ENCODE data around the gene RIC8B. TPM values are rescaled to one million over a fixed set of nuclear protein-coding genes. Genes with fewer than 3 reads are reported as not detected.

RIC8B gene
- total RNA-seq, 1 donor from 2014 or later: 16.7 TPM

DNA sequence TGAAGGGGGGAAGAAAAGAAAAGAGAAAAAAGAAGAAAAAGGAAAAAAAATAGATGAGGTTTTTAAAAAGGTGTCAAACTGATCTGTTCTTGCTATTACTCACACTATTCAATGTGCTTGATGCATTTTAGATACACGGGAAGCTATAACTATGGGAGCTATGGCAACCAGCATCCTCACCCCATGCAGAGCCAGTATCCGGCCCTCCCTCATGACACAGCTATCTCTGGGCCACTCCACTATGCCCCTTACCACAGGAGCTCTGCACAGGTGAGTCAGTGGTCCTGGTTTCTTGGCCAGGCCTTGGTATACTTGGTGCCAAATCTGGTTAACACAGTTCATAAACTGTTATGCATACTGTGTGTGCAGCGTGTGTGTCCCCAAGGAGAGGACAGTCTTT lies 24.0 kb upstream of the RIC8B start:
- no peaks in the 10 kb centered on the region for H3K9me3 ChIP-seq
- no peaks in the 10 kb centered on the region for H3K36me3 ChIP-seq
- H3K27ac ChIP-seq: no peak overlapping the region
- DNase-seq (no peak), ATAC-seq (no peak)
- intact Hi-C loops (cut with DNase I): no loop called here
- TF ChIP-seq CTCF (IDR thresholded peaks at IDR 0.05): no peak
- H3K4me3 ChIP-seq: no peak overlapping the region
- no peaks in the 10 kb centered on the region for H3K27me3 ChIP-seq (ENCODE audit: low read depth)
- H3K4me1 ChIP-seq: no peaks in the 10 kb centered on the region

DNA sequence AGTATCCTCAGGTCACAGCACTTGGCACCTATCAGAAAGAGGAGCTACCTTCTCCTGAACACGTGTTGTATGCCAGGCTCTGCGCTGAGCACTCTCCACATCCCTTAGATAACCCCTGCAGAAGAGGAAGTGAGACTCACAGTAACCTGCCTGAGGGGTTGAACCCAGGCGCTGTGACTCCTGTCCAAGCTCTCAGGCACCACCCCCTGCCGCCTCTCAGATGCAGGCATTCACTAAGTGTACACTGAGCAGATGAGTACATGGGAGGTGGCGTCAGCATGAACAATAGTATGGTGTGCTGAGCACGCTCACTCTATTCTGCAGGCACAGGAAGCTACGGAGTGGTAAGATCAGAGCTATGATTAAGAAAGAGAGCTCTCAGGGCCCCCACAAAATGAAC lies 21.0 kb upstream of the RIC8B start:
- Histone ChIP-seq H3K4me3 (no peak overlapping the region), H3K27me3 (ENCODE audit: low read depth) (no peaks in the 10 kb centered on the region), H3K4me1 (peaks cover under 1% of the 10 kb centered on the region), H3K36me3 (no peaks in the 10 kb centered on the region), H3K9me3 (no peaks in the 10 kb centered on the region), H3K27ac (no peak overlapping the region)
- no peak for TF ChIP-seq CTCF (IDR thresholded peaks at IDR 0.05)
- DNase-seq (no peak), ATAC-seq (peak in 1 of 2 donors; percentile 51)
- intact Hi-C loops (cut with DNase I): no loop called here

GRCh38 chr12:106754331-106754730 lies 20.2 kb upstream of the RIC8B start:
- ATAC-seq (no peak), DNase-seq (no peak)
- Histone ChIP-seq H3K4me3 (no peak overlapping the region), H3K4me1 (peaks cover 9% of the 10 kb centered on the region), H3K9me3 (no peaks in the 10 kb centered on the region), H3K27me3 (ENCODE audit: low read depth) (no peaks in the 10 kb centered on the region), H3K27ac (no peak overlapping the region), H3K36me3 (no peaks in the 10 kb centered on the region)
- intact Hi-C loops (cut with DNase I): no loop called here
- no peak for TF ChIP-seq CTCF (IDR thresholded peaks at IDR 0.05)

DNA sequence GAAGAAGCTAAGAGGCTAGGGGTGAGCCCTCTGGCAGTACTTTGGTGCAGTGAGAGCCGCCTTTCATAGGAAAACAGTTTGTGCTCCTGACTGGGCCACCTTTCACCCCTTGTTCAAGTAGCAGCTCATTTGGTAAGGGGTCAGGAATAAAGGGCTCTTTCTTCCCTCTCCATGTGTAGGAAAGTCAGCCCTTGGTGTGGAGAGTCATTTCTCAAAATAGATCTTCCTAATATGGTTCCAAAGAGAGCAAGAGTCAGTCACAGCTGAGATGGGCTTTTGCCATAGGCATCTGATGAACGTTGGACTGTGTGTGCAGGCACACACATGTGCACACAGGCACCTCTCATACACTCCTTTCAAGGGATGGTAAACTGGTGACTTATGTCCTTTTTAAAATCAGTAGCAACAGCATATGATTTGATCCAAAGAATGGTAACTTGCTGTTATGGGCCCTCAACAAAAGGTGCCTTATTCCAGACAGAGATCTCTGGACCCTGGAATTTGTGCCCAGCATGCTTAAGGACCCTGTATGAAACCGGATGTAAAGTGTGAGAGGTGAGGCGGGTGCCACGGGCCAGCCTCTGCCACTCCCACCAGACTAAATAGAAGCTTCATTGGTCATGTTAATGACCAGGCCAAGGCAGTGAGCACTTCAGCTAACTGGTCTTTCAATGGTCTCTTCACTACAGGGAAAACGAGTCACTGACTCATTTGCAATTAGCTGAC lies 16.7 kb upstream of the RIC8B start:
- no peaks in the 10 kb centered on the region for H3K27me3 ChIP-seq (ENCODE audit: low read depth)
- H3K4me1 ChIP-seq: peaks cover 22% of the 10 kb centered on the region
- no peak overlapping the region for H3K4me3 ChIP-seq
- no peak for TF ChIP-seq CTCF (IDR thresholded peaks at IDR 0.05)
- no peaks in the 10 kb centered on the region for H3K9me3 ChIP-seq
- no peaks in the 10 kb centered on the region for H3K36me3 ChIP-seq
- peak; percentile 40 to 58 for ATAC-seq
- no peak for DNase-seq
- H3K27ac ChIP-seq: no peak overlapping the region
- intact Hi-C loops (cut with DNase I): no loop called here

- no peak overlapping the region for H3K4me3 ChIP-seq
- H3K27me3 ChIP-seq (ENCODE audit: low read depth): no peaks in the 10 kb centered on the region
- TF ChIP-seq CTCF (IDR thresholded peaks at IDR 0.05): no peak
- peaks cover 22% of the 10 kb centered on the region for H3K4me1 ChIP-seq
- no peaks in the 10 kb centered on the region for H3K36me3 ChIP-seq
- ATAC-seq: peak; percentile 5 to 64
- DNase-seq: no peak
- H3K9me3 ChIP-seq: no peaks in the 10 kb centered on the region
- peak overlapping the region; percentile 77 for H3K27ac ChIP-seq
- intact Hi-C loops (cut with DNase I): no loop called here
Observed at GRCh38 chr12:106758349-106759110, 16.0 kb upstream of the RIC8B start.
